ENCODE measurements around the gene MIA.

Gene MIA

DNA sequence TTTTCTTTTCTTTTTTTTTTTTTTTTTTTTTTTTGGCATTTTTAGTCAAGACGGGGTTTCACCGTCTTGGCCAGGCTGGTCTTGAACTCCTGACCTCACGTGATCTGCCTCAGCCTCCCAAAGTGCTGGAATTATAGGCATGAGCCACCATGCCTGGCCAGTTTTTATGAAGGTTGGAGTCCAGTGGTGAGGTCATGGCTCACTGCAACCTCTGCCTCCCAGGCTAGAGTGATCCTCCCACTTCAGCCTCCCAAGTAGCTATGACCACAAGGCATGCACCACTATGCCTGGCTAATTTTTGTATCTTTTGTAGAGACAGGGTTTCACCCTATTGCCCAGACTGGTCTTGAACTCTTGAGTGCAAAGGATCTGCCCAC, 20.1 kb upstream of the MIA start:
- H3K9me2 ChIP-seq (replicated peaks; ENCODE audit: insufficient read depth, low read length) = no peaks in the 10 kb centered on the region
- H3K4me3 ChIP-seq (ENCODE audit: insufficient read depth, low read length, poor library complexity, severe bottlenecking) = no peak overlapping the region
- H3K9me3 ChIP-seq (ENCODE audit: insufficient read depth, low read length) = no peaks in the 10 kb centered on the region
- no peak overlapping the region for H3K27ac ChIP-seq (ENCODE audit: low read depth, low read length)
- no peak overlapping the region for H3K9ac ChIP-seq (ENCODE audit: low read length)
- no peak overlapping the region for H2AFZ ChIP-seq (ENCODE audit: low read depth, low read length, severe bottlenecking)
- peaks cover 24% of the 10 kb centered on the region for H4K20me1 ChIP-seq (ENCODE audit: low read depth, low read length)
- no peaks in the 10 kb centered on the region for H3K27me3 ChIP-seq (ENCODE audit: low read length)
- H3K36me3 ChIP-seq (ENCODE audit: low read length) = peaks cover 19% of the 10 kb centered on the region
- H3K79me2 ChIP-seq (ENCODE audit: insufficient read depth, low read length) = peaks cover 81% of the 10 kb centered on the region
- H3F3A ChIP-seq (ENCODE audit: insufficient read depth) = no peaks in the 10 kb centered on the region
- H3K4me2 ChIP-seq (ENCODE audit: low read depth, low read length, poor library complexity, severe bottlenecking) = peak overlapping the region; percentile 80
- TF ChIP-seq, protein P1, sequence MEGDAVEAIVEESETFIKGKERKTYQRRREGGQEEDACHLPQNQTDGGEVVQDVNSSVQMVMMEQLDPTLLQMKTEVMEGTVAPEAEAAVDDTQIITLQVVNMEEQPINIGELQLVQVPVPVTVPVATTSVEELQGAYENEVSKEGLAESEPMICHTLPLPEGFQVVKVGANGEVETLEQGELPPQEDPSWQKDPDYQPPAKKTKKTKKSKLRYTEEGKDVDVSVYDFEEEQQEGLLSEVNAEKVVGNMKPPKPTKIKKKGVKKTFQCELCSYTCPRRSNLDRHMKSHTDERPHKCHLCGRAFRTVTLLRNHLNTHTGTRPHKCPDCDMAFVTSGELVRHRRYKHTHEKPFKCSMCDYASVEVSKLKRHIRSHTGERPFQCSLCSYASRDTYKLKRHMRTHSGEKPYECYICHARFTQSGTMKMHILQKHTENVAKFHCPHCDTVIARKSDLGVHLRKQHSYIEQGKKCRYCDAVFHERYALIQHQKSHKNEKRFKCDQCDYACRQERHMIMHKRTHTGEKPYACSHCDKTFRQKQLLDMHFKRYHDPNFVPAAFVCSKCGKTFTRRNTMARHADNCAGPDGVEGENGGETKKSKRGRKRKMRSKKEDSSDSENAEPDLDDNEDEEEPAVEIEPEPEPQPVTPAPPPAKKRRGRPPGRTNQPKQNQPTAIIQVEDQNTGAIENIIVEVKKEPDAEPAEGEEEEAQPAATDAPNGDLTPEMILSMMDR (IDR thresholded peaks at IDR 0.05; ENCODE audit: insufficient read depth, low read length, poor library complexity, severe bottlenecking) = no peak
- TF ChIP-seq EZH2phosphoT487 (conservative IDR thresholded peaks at IDR 0.05; ENCODE audit: low read length) = no peak

DNA sequence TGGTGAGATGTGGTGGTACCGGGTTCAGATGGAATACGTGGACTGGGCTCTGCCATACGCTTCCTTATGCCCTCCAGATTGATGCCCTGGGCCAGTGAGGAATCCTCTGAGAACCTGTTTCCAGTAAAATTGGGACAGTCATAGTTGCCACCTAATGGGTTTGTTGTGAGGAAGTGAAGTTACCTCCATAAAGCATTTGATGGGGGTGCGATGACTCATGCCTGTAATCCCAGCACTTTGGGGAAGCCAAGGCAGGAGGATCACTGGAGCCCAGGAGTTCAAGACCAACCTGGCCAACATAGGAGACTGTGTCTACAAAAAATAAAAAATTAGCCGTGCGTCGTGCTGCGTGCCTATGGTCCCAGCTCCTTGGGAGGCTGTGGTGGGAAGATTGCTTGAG, 19.5 kb upstream of the MIA start:
- Histone ChIP-seq H3K4me3 (ENCODE audit: insufficient read depth, low read length, poor library complexity, severe bottlenecking) (no peak overlapping the region), H3K9ac (ENCODE audit: low read length) (no peak overlapping the region), H3F3A (ENCODE audit: insufficient read depth) (no peaks in the 10 kb centered on the region), H3K9me3 (ENCODE audit: insufficient read depth, low read length) (no peaks in the 10 kb centered on the region), H4K20me1 (ENCODE audit: low read depth, low read length) (peaks cover 25% of the 10 kb centered on the region), H3K4me2 (ENCODE audit: low read depth, low read length, poor library complexity, severe bottlenecking) (no peak overlapping the region), H3K27me3 (ENCODE audit: low read length) (no peaks in the 10 kb centered on the region), H2AFZ (ENCODE audit: low read depth, low read length, severe bottlenecking) (no peak overlapping the region), H3K36me3 (ENCODE audit: low read length) (peaks cover 24% of the 10 kb centered on the region), H3K79me2 (ENCODE audit: insufficient read depth, low read length) (peaks cover 86% of the 10 kb centered on the region), H3K27ac (ENCODE audit: low read depth, low read length) (no peak overlapping the region), H3K9me2 (replicated peaks; ENCODE audit: insufficient read depth, low read length) (no peaks in the 10 kb centered on the region)
- no peak for TF ChIP-seq EZH2phosphoT487 (conservative IDR thresholded peaks at IDR 0.05; ENCODE audit: low read length)
- TF ChIP-seq, protein P1 (IDR thresholded peaks at IDR 0.05; ENCODE audit: insufficient read depth, low read length, poor library complexity, severe bottlenecking) = no peak

DNA sequence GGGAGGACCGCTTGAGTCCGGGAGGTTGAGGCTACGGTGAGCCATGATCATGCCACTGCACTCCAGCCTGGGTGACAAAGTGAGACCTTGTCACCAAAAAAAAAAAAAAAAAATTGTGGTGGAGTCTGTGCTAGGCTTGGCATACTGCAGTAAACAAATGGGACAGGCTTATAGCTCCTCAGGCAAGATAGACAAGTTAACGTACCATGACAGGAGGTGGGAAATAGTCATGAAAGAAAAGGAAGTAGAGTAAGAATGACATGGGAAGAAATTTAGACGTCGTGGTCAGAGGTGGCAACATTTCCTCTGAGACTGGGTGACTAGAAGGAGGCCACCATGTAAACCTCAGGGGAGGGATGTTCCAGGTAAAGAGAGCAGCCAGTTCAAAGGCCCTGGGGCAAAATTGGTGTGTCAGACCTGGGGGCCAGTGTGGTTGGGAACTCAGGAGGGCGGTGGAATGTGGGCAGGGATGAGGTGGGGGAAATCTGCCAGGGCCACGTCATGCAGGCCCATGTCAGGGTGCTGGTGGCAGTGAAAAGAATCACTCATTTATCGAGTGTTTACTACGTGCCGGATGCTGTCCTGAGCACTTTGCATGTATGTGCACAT, 18.7 kb upstream of the MIA start:
- H3K9me3 ChIP-seq (ENCODE audit: insufficient read depth, low read length) = no peaks in the 10 kb centered on the region
- peaks cover 30% of the 10 kb centered on the region for H3K36me3 ChIP-seq (ENCODE audit: low read length)
- H3K27me3 ChIP-seq (ENCODE audit: low read length) = no peaks in the 10 kb centered on the region
- peaks cover 26% of the 10 kb centered on the region for H4K20me1 ChIP-seq (ENCODE audit: low read depth, low read length)
- no peak overlapping the region for H3K4me3 ChIP-seq (ENCODE audit: insufficient read depth, low read length, poor library complexity, severe bottlenecking)
- H3K9ac ChIP-seq (ENCODE audit: low read length) = no peak overlapping the region
- no peak overlapping the region for H2AFZ ChIP-seq (ENCODE audit: low read depth, low read length, severe bottlenecking)
- H3K9me2 ChIP-seq (replicated peaks; ENCODE audit: insufficient read depth, low read length) = no peaks in the 10 kb centered on the region
- no peaks in the 10 kb centered on the region for H3F3A ChIP-seq (ENCODE audit: insufficient read depth)
- H3K4me2 ChIP-seq (ENCODE audit: low read depth, low read length, poor library complexity, severe bottlenecking) = no peak overlapping the region
- TF ChIP-seq EZH2phosphoT487 (conservative IDR thresholded peaks at IDR 0.05; ENCODE audit: low read length) = no peak
- TF ChIP-seq, protein P1 (IDR thresholded peaks at IDR 0.05; ENCODE audit: insufficient read depth, low read length, poor library complexity, severe bottlenecking) = no peak
- peaks cover 84% of the 10 kb centered on the region for H3K79me2 ChIP-seq (ENCODE audit: insufficient read depth, low read length)
- no peak overlapping the region for H3K27ac ChIP-seq (ENCODE audit: low read depth, low read length)
